Transverse colon (tissue), 4 donors: Measurements from ENCODE around the gene POMGNT1.

Source experiments
- CTCF ChIP-seq, 5 experiments: fragments of 200-600 bp in 3 of 5; fragments of 450-650 bp in 2 of 5; sonication (generic) in 3 of 5; IDR thresholded peaks; 1 replicate in 2 of 5; 2 replicates in 3 of 5; pipeline ENCODE4 v1.5.1; 2016 to 2017; ENCODE audit warnings: antibody characterized with exemption in 5 of 5, inconsistent platforms in 3 of 5, mild to moderate bottlenecking in 2 of 5, moderate library complexity in 1 of 5
- POLR2A ChIP-seq: fragments of 450-650 bp; IDR thresholded peaks from one replicate; pipeline ENCODE4 v1.6.1; 2016; ENCODE audit warnings: antibody characterized with exemption, mild to moderate bottlenecking, moderate library complexity
- POLR2AphosphoS5 ChIP-seq, 3 donors: sonication (generic); formaldehyde crosslinking; IDR thresholded peaks; one replicate each; pipeline ENCODE4 v1.6.1; 2016; ENCODE audit warnings: antibody characterized with exemption in 3 of 3

GRCh38 chr1:46183926-46184557 is 14.2 kb downstream of the POMGNT1 start:
- no peak for TF ChIP-seq CTCF (IDR thresholded peaks at IDR 0.05)
- no peak for TF ChIP-seq POLR2AphosphoS5 (IDR thresholded peaks at IDR 0.05)
- no peak for TF ChIP-seq POLR2A
